Adrenal gland (tissue), 12 donors: ENCODE results near the gene ZCCHC8. TPM values are rescaled to one million over a fixed set of nuclear protein-coding genes. Genes with fewer than 3 reads are reported as not detected.
"Not testable (repeated sequence)": the region's sequence is repeated elsewhere in the genome, so short reads cannot be mapped to it uniquely, and the experiment has no call there.

Source experiments
- DNase-seq, 7 donors: peaks; one replicate each; pipeline ENCODE4 v3.0.0-alpha.2; 2019 to 2020
- H3K27ac ChIP-seq, 5 donors: fragments of 200-600 bp; sonication (generic) in 4 of 5; 1 replicate in 3 of 5; 2 replicates in 2 of 5; pipeline versions ENCODE4 v1.5.1 to v1.8.0; 2016 to 2020; ENCODE audit warnings: mild to moderate bottlenecking in 1 of 5
- H3K27me3 ChIP-seq: fragments of 200-600 bp; 2 replicates; pipeline ENCODE4 v1.8.0; 2021
- H3K36me3 ChIP-seq, 2 donors: fragments of 200-600 bp; replicated peaks in 1 of 2; 1 replicate in 1 of 2; 2 replicates in 1 of 2; pipeline versions ENCODE4 v1.5.1 to v1.8.0; 2018 to 2022
- H3K4me1 ChIP-seq, 2 donors: fragments of 200-600 bp; replicated peaks in 1 of 2; 1 replicate in 1 of 2; 2 replicates in 1 of 2; pipeline versions ENCODE4 v1.5.1 to v1.8.0; 2018 to 2021
- H3K4me3 ChIP-seq, 4 donors: fragments of 200-600 bp; sonication (generic) in 3 of 4; one replicate each; pipeline ENCODE4 v1.5.1; 2016 to 2018
- H3K9me3 ChIP-seq, 3 donors: fragments of 200-600 bp; sonication (generic) in 1 of 3; replicated peaks in 1 of 3; 1 replicate in 2 of 3; 2 replicates in 1 of 3; pipeline versions ENCODE4 v1.5.1 to v1.8.0; 2016 to 2021
- POLR2A ChIP-seq, 2 donors: fragments of 450-650 bp; IDR thresholded peaks; one replicate each; pipeline ENCODE4 v1.6.1; 2017; ENCODE audit warnings: antibody characterized with exemption in 2 of 2, mild to moderate bottlenecking in 2 of 2, moderate library complexity in 1 of 2
- WGBS, 4 donors: extraction: QIAGEN DNeasy Blood & Tissue Kit in 2 of 4; methylation state at CpG; one replicate each; pipeline versions ENCODE4 v1.1.5 to v1.1.7; 2013 to 2017; 5-methylcytosine and 5-hydroxymethylcytosine counted together
- intact Hi-C, 2 donors: fragments of 100-400 bp; cut with DNase I; formaldehyde crosslinking; loops; one replicate each; pipeline versions ENCODE4 v1.14.1 to v1.15.0; 2022 to 2023
- polyA plus RNA-seq, 3 donors: library from polyadenylated mRNA; stranded (reverse); fragments of 200-250 nt in 2 of 3; fragments of 350-450 nt in 1 of 3; fragmentation: Illumina TruSeq in 1 of 3; extraction: RNeasy Lipid Tissue Mini Kit (QIAGEN cat#74804) in 1 of 3; gene quantifications; one replicate each; pipeline ENCODE4 v1.2.3, GENCODE V29; 2013 to 2014
- total RNA-seq, 9 donors: library from RNA; depleted of rRNA in 4 of 9; stranded (reverse); fragments of >200 nt in 4 of 9; fragments of 120-200 nt in 1 of 9; fragmentation: NEBNext Ultra II Directional in 1 of 9; extraction: Animal tissue kit (Norgen Biotek cat#: 25700) in 1 of 9; gene quantifications; one replicate each; pipeline versions ENCODE4 v1.1.0 to v1.2.4, GENCODE V29; 2013 to 2023
- TF ChIP-seq, protein P1 (sequence below), 6 experiments: fragments of 450-650 bp in 4 of 6; fragments of 200-600 bp in 2 of 6; sonication (generic) in 1 of 6; IDR thresholded peaks; 1 replicate in 5 of 6; 2 replicates in 1 of 6; pipeline versions ENCODE4 v1.5.1 to v1.8.0; 2016 to 2021; ENCODE audit warnings: antibody characterized with exemption in 6 of 6, mild to moderate bottlenecking in 2 of 6, moderate library complexity in 1 of 6
- donor health status: healthy with polysubstance abuse.
- donor health status: Bipolar disorder and iron deficiency.
- donor health status: DM: yes; HTN: yes; CAD: no.
- donor health status: DM: no; HTN: no; CAD: no.
- donor health status: DM: no; HTN: no; CAD: no.
- donor health status: DM: yes; HTN: yes; CAD: no.

Gene ZCCHC8
- total and polyA plus RNA-seq, 12 donors, result 10.7 to 55.3 (median 19.3) TPM

DNA sequence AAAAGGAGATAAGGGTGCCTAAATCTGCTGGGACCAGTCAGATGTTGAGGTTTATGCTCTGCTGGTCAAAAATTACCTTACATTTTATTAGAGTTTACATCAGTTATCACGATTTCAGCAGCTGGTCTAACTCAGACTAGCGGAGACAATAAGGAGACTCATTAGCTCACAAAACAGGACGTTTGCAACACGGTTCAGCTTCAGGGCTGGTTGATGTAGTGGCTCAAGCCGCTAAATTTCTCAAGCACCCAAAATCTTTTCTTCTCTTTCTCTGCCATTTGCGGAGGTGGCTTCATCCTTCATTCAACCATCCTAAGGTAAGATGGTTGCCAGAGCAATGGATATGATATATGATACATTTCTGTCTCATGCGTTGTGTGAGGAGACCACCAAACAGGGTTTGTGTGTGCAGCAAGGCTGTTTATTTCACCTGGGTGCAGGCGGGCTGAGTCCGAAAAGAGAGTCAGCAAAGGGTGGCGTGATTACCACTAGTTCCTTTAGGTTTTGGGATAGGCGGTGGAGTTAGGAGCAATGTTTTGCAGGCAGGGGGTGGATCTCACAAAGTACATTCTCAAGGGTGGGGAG, 47.9 kb downstream of the ZCCHC8 start:
- Histone ChIP-seq H3K4me3 (no peak overlapping the region), H3K27ac (no peak overlapping the region), H3K27me3 (no peaks in the 10 kb centered on the region), H3K9me3 (no peaks in the 10 kb centered on the region), H3K36me3 (no peaks in the 10 kb centered on the region), H3K4me1 (no peaks in the 10 kb centered on the region)
- intact Hi-C loops, result no loop called here
- TF ChIP-seq, protein P1, sequence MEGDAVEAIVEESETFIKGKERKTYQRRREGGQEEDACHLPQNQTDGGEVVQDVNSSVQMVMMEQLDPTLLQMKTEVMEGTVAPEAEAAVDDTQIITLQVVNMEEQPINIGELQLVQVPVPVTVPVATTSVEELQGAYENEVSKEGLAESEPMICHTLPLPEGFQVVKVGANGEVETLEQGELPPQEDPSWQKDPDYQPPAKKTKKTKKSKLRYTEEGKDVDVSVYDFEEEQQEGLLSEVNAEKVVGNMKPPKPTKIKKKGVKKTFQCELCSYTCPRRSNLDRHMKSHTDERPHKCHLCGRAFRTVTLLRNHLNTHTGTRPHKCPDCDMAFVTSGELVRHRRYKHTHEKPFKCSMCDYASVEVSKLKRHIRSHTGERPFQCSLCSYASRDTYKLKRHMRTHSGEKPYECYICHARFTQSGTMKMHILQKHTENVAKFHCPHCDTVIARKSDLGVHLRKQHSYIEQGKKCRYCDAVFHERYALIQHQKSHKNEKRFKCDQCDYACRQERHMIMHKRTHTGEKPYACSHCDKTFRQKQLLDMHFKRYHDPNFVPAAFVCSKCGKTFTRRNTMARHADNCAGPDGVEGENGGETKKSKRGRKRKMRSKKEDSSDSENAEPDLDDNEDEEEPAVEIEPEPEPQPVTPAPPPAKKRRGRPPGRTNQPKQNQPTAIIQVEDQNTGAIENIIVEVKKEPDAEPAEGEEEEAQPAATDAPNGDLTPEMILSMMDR (IDR thresholded peaks at IDR 0.05), result no peak
- TF ChIP-seq POLR2A (IDR thresholded peaks at IDR 0.05), result no peak
- no peak for DNase-seq
- WGBS, 4 donors, result 85 to 92% (median 89%) methylated on average over 11 of the region's 11 CpGs

DNA sequence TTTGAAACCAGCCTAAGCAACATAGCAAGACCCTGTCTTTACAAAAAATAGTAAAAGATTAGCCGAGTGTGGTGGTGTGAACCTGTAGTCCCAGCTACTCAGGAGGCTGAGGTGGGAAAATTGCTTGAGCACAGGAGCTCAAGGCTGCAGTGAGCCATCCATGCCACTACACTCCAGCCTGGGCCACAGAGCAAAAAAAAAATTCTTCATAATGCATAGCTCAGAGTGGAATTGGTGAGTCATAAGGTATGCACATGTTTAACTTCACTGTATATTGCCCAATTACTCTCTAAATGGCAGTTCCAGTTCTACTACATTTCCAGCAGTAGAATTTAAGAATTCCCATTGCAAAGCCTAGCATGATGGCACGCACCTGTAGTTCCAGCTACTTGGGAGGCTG, 51.4 kb downstream of the ZCCHC8 start:
- Histone ChIP-seq H3K36me3 (no peaks in the 10 kb centered on the region), H3K27ac (no peak overlapping the region), H3K4me1 (no peaks in the 10 kb centered on the region), H3K9me3 (no peaks in the 10 kb centered on the region), H3K27me3 (no peaks in the 10 kb centered on the region), H3K4me3 (no peak overlapping the region)
- DNase-seq, result no peak
- TF ChIP-seq, protein P1 (IDR thresholded peaks at IDR 0.05), result no peak
- no peak for TF ChIP-seq POLR2A (IDR thresholded peaks at IDR 0.05)
- intact Hi-C loops, result no loop called here
- 84 to 100% (median 92%) methylated on average over 2 of the region's 2 CpGs for WGBS, 4 donors

DNA sequence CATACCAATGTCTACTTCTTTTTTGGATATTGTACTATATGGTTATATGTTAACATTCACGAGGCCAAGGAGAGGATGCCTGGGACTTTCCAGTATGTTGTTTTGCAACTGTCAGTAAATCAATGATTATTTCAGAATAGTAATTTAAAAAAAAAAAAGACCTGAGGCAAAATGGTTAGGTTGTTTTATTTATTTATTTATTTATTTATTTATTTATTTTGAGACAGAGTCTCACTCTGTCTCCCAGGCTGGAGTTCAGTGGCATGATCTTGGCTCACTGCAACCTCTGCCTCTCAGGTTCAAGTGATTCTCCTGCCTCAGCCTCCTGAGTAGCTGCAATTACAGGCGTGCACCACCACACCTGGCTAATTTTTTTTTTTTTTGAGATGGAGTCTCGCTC, 52.9 kb downstream of the ZCCHC8 start:
- H3K27me3 ChIP-seq, H3K4me3 ChIP-seq, H3K4me1 ChIP-seq, H3K27ac ChIP-seq, H3K36me3 ChIP-seq, H3K9me3 ChIP-seq, DNase-seq, intact Hi-C loops: not testable (repeated sequence)
- WGBS, 4 donors, result 93 to 99% (median 95%) methylated on average over 3 of the region's 3 CpGs

DNA sequence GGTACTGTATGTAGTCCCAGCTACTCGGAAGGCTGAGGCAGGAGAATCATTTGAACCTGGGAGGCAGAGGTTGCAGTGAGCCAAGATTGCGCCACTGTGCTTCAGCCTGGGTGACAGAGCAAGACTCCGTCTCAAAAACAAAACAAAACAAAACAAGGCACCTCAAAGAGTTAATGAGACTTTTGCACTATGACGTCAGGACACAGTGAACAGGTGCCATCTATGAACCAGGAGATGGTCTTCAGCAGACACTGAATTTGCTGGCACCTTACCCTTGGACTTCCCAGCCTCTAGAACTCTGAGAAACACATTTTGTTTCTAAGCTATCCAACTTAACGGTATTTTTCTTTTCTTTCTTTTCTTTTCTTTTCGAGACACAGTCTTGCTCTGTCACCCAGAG, 54.3 kb downstream of the ZCCHC8 start:
- H3K4me3 ChIP-seq, intact Hi-C loops, H3K36me3 ChIP-seq, H3K9me3 ChIP-seq, H3K4me1 ChIP-seq, DNase-seq, H3K27ac ChIP-seq, H3K27me3 ChIP-seq: not testable (repeated sequence)
- WGBS, 4 donors, result 71 to 83% (median 81%) methylated on average over 6 of the region's 6 CpGs

DNA sequence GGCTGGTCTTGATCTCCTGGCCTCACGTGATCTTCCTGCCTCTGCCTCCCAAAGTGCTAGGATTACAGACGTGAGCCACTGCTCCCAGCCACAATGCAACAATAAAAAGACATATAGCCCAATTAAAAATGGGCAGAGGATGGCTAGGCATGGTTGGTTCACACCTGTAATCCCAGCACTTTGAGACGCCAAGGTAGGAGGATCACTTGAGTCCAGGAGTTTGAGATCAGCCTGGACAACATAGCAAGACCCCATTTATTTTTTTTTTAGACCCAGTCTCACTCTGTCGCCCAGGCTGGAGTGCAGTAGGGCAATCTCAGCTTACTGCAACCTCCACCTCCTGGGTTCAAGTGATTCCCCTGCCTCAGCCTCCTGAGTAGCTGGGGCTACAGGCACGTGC, 56.7 kb downstream of the ZCCHC8 start:
- DNase-seq, H3K27me3 ChIP-seq, intact Hi-C loops, H3K4me1 ChIP-seq, H3K27ac ChIP-seq, H3K9me3 ChIP-seq, H3K4me3 ChIP-seq, H3K36me3 ChIP-seq: not testable (repeated sequence)
- whole genome bisulfite sequencing, 4 donors, result 66 to 85% (median 81%) methylated on average over 5 of the region's 5 CpGs

DNA sequence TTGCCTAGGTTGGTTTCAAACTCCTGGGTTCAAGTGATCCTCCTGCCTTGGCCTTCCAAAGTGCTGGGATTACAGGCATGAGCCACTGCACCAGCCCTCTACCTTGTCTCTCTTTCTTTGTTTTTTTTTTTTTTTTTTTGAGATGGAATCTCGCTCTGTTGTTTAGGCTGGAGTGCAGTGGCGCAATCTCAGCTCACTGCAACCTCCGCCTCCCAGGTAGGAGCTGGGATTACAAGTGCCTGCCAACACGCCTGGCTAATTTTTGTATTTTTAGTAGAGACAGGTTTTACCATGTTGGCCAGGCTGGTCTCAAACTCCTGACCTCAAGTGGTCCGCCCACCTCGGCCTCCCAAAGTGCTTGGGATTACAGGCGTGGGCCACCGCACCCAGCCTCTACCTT, 61.9 kb downstream of the ZCCHC8 start:
- H3K27me3 ChIP-seq, DNase-seq, H3K27ac ChIP-seq, intact Hi-C loops, H3K4me3 ChIP-seq, H3K9me3 ChIP-seq, H3K4me1 ChIP-seq, H3K36me3 ChIP-seq: not testable (repeated sequence)
- 94 to 98% (median 97%) methylated on average over 8 of the region's 8 CpGs for WGBS, 4 donors
